Spleen (tissue), 11 donors: ENCODE measurements around the gene PUSL1. TPM values are rescaled to one million over a fixed set of nuclear protein-coding genes. Genes with fewer than 3 reads are reported as not detected.

Experiments
- DNase-seq: peaks from one replicate; pipeline ENCODE4 v3.0.0-alpha.2; 2020
- H3K27ac ChIP-seq, 8 donors: fragments of 200-600 bp; sonication (generic) in 7 of 8; 1 replicate in 4 of 8; 2 replicates in 4 of 8; pipeline versions ENCODE4 v1.5.0 to v1.8.0; 2016 to 2021; ENCODE audit warnings: inconsistent platforms in 4 of 8, mild to moderate bottlenecking in 4 of 8, moderate library complexity in 1 of 8
- H3K27me3 ChIP-seq, 7 donors: fragments of 200-600 bp; sonication (generic) in 6 of 7; replicated peaks in 1 of 7; 1 replicate in 4 of 7; 2 replicates in 3 of 7; pipeline versions ENCODE4 v1.5.0 to v1.8.0; 2016 to 2021; ENCODE audit warnings: inconsistent platforms in 3 of 7, mild to moderate bottlenecking in 1 of 7
- H3K36me3 ChIP-seq, 6 donors: fragments of 200-600 bp; sonication (generic) in 5 of 6; 1 replicate in 4 of 6; 2 replicates in 2 of 6; pipeline versions ENCODE4 v1.5.0 to v1.8.0; 2016 to 2021; ENCODE audit warnings: inconsistent platforms in 2 of 6
- H3K4me1 ChIP-seq, 6 donors: fragments of 200-600 bp; sonication (generic) in 5 of 6; 1 replicate in 3 of 6; 2 replicates in 3 of 6; pipeline versions ENCODE4 v1.5.0 to v1.8.0; 2016 to 2021; ENCODE audit warnings: inconsistent platforms in 3 of 6
- H3K4me3 ChIP-seq, 8 donors: fragments of 200-600 bp; sonication (generic) in 7 of 8; 1 replicate in 4 of 8; 2 replicates in 4 of 8; pipeline versions ENCODE4 v1.5.0 to v1.8.0; 2016 to 2021; ENCODE audit warnings: inconsistent platforms in 4 of 8, mild to moderate bottlenecking in 4 of 8, moderate library complexity in 2 of 8
- H3K9me3 ChIP-seq, 8 donors: fragments of 200-600 bp; sonication (generic) in 7 of 8; 1 replicate in 4 of 8; 2 replicates in 4 of 8; pipeline versions ENCODE4 v1.5.0 to v1.8.0; 2016 to 2021; ENCODE audit warnings: inconsistent platforms in 4 of 8
- CTCF ChIP-seq, 11 experiments: fragments of 200-600 bp in 7 of 11; fragments of 450-650 bp in 4 of 11; sonication (generic) in 4 of 11; IDR thresholded peaks in 8 of 11; conservative IDR thresholded peaks in 3 of 11; 1 replicate in 7 of 11; 2 replicates in 4 of 11; pipeline versions ENCODE4 v1.4.0 to v1.8.0; 2016 to 2021; ENCODE audit warnings: antibody characterized with exemption in 11 of 11, inconsistent platforms in 4 of 11, mild to moderate bottlenecking in 1 of 11
- POLR2A ChIP-seq, 3 donors: fragments of 450-650 bp; IDR thresholded peaks; one replicate each; pipeline ENCODE4 v1.5.1; 2017; ENCODE audit warnings: antibody characterized with exemption in 3 of 3, mild to moderate bottlenecking in 1 of 3
- POLR2AphosphoS5 ChIP-seq, 3 donors: sonication (generic); formaldehyde crosslinking; IDR thresholded peaks; one replicate each; pipeline ENCODE4 v1.5.1; 2017; ENCODE audit warnings: antibody characterized with exemption in 3 of 3
- WGBS, 5 donors: extraction: QIAGEN DNeasy Blood & Tissue Kit in 3 of 5; methylation state at CpG; one replicate each; pipeline versions ENCODE4 v1.1.5 to v1.1.7; 2013 to 2018; 5-methylcytosine and 5-hydroxymethylcytosine counted together
- intact Hi-C: fragments of 100-400 bp; cut with DNase I; formaldehyde crosslinking; loops from one replicate; pipeline ENCODE4 v1.15.0; 2023; ENCODE audit warnings: low total_unique reads
- polyA plus RNA-seq, 3 donors: library from polyadenylated mRNA; stranded (reverse); fragments of 200-250 nt; gene quantifications; one replicate each; pipeline ENCODE4 v1.2.1, GENCODE V29; 2013
- total RNA-seq, 7 donors: library from RNA; depleted of rRNA in 3 of 7; stranded (reverse); fragments of >200 nt in 3 of 7; fragmentation: NEBNext Ultra II Directional in 4 of 7; extraction: Animal tissue kit (Norgen Biotek cat#: 25700) in 4 of 7; gene quantifications; one replicate each; pipeline versions ENCODE4 v1.1.0 to v1.2.1, GENCODE V29; 2016 to 2021
- donor health status: healthy with polysubstance abuse.
- donor health status: DM: no; HTN: no; CAD: no; lungs with moderate emphysema.
- donor health status: DM: no; HTN: no; CAD: no.
- donor health status: Bipolar disorder and iron deficiency.
- donor health status: healthy.
- donor health status: DM: no; HTN: no; CAD: no.
- donor health status: DM: yes; HTN: yes; CAD: no.

Gene PUSL1
- total and polyA plus RNA-seq, 10 donors, result 9.8 to 22.9 (median 12.8) TPM

- TF ChIP-seq POLR2AphosphoS5 (IDR thresholded peaks at IDR 0.05) (no peak), CTCF (IDR thresholded peaks at IDR 0.05 in 8 of 11, conservative IDR thresholded peaks at IDR 0.05 in 3 of 11) (no peak), POLR2A (IDR thresholded peaks at IDR 0.05) (no peak)
- no peaks in the 10 kb centered on the region for H3K27me3 ChIP-seq
- H3K4me1 ChIP-seq, result peaks cover 13 to 44% (median 30%) of the 10 kb centered on the region in 6 donors
- peaks cover 0 to 14% (median 0%) of the 10 kb centered on the region in 6 donors for H3K36me3 ChIP-seq
- intact Hi-C loops, result no loop called here
- DNase-seq, result no peak
- no peaks in the 10 kb centered on the region for H3K9me3 ChIP-seq
- H3K4me3 ChIP-seq, result no peak overlapping the region
- 86 to 93% (median 87%) methylated on average over 6 to 12 of the region's 12 CpGs for WGBS, 5 donors
- no peak overlapping the region for H3K27ac ChIP-seq
Measured at GRCh38 chr1:1345860-1346500, 37.6 kb downstream of the PUSL1 start.

- Histone ChIP-seq H3K36me3 (peaks cover 0 to 10% (median 0%) of the 10 kb centered on the region in 6 donors), H3K27me3 (peaks cover 0 to 2% (median 0%) of the 10 kb centered on the region in 7 donors), H3K4me3 (peak overlapping the region in 1 of 8 donors; percentile 91), H3K27ac (no peak overlapping the region), H3K4me1 (peaks cover 15 to 47% (median 33%) of the 10 kb centered on the region in 6 donors), H3K9me3 (no peaks in the 10 kb centered on the region)
- no peak for DNase-seq
- intact Hi-C loops, result no loop called here
- TF ChIP-seq POLR2AphosphoS5 (IDR thresholded peaks at IDR 0.05) (no peak), CTCF (IDR thresholded peaks at IDR 0.05 in 8 of 11, conservative IDR thresholded peaks at IDR 0.05 in 3 of 11) (no peak), POLR2A (IDR thresholded peaks at IDR 0.05) (no peak)
- WGBS, 5 donors, result 91 to 97% (median 96%) methylated on average over 10 of the region's 10 CpGs
Measured at GRCh38 chr1:1346501-1346890, 38.1 kb downstream of the PUSL1 start.

- intact Hi-C loops, result no loop called here
- 88 to 98% (median 91%) methylated on average over 8 to 10 of the region's 10 CpGs for whole genome bisulfite sequencing, 5 donors
- DNase-seq, result no peak
Measured at GRCh38 chr1:1347026-1347595, 38.7 kb downstream of the PUSL1 start.

More at GRCh38 chr1:1347026-1347595, 38.7 kb downstream of the PUSL1 start:
- H3K4me3 ChIP-seq, result peak overlapping the region in 5 of 8 donors; percentile 58 to 91 (median 68)
- peak overlapping the region in 5 of 8 donors; percentile 69 to 93 (median 84) for H3K27ac ChIP-seq
- no peak for TF ChIP-seq CTCF (IDR thresholded peaks at IDR 0.05 in 8 of 11, conservative IDR thresholded peaks at IDR 0.05 in 3 of 11)
- no peak for TF ChIP-seq POLR2A (IDR thresholded peaks at IDR 0.05)
- TF ChIP-seq POLR2AphosphoS5 (IDR thresholded peaks at IDR 0.05), result no peak
- H3K36me3 ChIP-seq, result peaks cover 0 to 4% (median 0%) of the 10 kb centered on the region in 6 donors
- peaks cover 0 to 9% (median 0%) of the 10 kb centered on the region in 7 donors for H3K27me3 ChIP-seq
- H3K9me3 ChIP-seq, result no peaks in the 10 kb centered on the region
- peaks cover 19 to 54% (median 39%) of the 10 kb centered on the region in 6 donors for H3K4me1 ChIP-seq
